Loucy (cell line): ENCODE data around the gene DRC1.

Experiments used
- EZH2phosphoT487 ChIP-seq: fragments of 200-600 bp; IDR thresholded peaks from 2 replicates; pipeline ENCODE4 v1.6.1; 2018; ENCODE audit warnings: antibody characterized with exemption, mild to moderate bottlenecking, moderate library complexity, borderline replicate concordance
- TF ChIP-seq, protein P1 (sequence below): fragments of 200-600 bp; sonication (generic); conservative IDR thresholded peaks from 2 replicates; pipeline ENCODE4 v1.5.1; 2014; ENCODE audit warnings: mild to moderate bottlenecking, antibody characterized with exemption, low read length

DNA sequence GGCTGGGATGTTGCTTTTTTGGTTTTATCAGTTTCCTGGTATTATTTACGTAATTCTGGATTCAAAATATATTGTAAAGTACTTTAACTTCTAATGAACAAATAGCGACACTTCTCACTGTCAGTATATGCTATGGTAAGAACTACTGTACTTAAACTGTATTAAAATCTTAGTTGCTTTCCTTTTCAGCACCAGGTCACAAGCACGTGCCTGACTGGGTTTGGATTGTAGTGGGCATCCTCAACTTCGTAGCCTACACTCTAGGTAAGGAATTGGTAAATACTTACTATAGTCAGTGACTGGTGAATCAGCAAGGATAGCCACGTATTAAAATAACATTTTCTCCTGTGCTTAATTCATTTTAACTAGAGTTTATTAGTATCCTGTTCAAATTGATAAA lies 34.8 kb upstream of the DRC1 start:
- TF ChIP-seq, protein P1, sequence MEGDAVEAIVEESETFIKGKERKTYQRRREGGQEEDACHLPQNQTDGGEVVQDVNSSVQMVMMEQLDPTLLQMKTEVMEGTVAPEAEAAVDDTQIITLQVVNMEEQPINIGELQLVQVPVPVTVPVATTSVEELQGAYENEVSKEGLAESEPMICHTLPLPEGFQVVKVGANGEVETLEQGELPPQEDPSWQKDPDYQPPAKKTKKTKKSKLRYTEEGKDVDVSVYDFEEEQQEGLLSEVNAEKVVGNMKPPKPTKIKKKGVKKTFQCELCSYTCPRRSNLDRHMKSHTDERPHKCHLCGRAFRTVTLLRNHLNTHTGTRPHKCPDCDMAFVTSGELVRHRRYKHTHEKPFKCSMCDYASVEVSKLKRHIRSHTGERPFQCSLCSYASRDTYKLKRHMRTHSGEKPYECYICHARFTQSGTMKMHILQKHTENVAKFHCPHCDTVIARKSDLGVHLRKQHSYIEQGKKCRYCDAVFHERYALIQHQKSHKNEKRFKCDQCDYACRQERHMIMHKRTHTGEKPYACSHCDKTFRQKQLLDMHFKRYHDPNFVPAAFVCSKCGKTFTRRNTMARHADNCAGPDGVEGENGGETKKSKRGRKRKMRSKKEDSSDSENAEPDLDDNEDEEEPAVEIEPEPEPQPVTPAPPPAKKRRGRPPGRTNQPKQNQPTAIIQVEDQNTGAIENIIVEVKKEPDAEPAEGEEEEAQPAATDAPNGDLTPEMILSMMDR: no peak
- no peak for TF ChIP-seq EZH2phosphoT487
